IMR-90 (cell line): Measurements from ENCODE around the gene LRRC18. TPM values are rescaled to one million over a fixed set of nuclear protein-coding genes. Genes with fewer than 3 reads are reported as not detected.

ENCODE experiments used
- ATAC-seq: fragments of 200-7000 bp; cut with Tn5 transposase; 2 replicates; pipeline ENCODE4 v1.9.1; 2020; ENCODE audit warnings: low read depth, mild to moderate bottlenecking, moderate library complexity
- BruUV-seq: library from RNA; stranded (reverse); fragments of 400-500 nt; replicated peaks from 2 replicates; lab custom pipeline; 2021; lab: Mats Ljungman, UMichigan
- CTCF ChIA-PET: fragments of 300-600 bp; formaldehyde crosslinking; extraction: SDS; loops from one replicate; lab custom pipeline; 2021; ENCODE audit warnings: antibody characterized with exemption; lab: Yijun Ruan, JAX
- POLR2A ChIA-PET: fragments of 300-600 bp; sonication (Branson Sonifier 250); formaldehyde crosslinking; loops from one replicate; lab custom pipeline; 2022; ENCODE audit warnings: antibody characterized with exemption; ENCODE audit not compliant: unreplicated experiment; lab: Charles Lee
- DNase-seq: peaks from one replicate; pipeline ENCODE4 v3.0.0; 2013
- H2AFZ ChIP-seq: replicated peaks from 2 replicates; pipeline ENCODE3; 2013; ENCODE audit warnings: low read length, mild to moderate bottlenecking; ENCODE audit not compliant: poor library complexity
- H2AK5ac ChIP-seq: 2 replicates; pipeline ENCODE4 v1.6.1; 2013; ENCODE audit warnings: low read depth, low read length, inconsistent platforms
- H2AK9ac ChIP-seq: replicated peaks from 2 replicates; pipeline ENCODE3; 2013; ENCODE audit warnings: mild to moderate bottlenecking, low read depth, low read length, moderate library complexity; ENCODE audit not compliant: poor library complexity
- H2BK120ac ChIP-seq: 2 replicates; pipeline ENCODE4 v1.6.1; 2013; ENCODE audit warnings: low read depth, low read length, inconsistent platforms
- H2BK15ac ChIP-seq: 3 replicates; pipeline ENCODE4 v1.6.1; 2013; ENCODE audit warnings: low read depth, low read length, inconsistent platforms
- H2BK20ac ChIP-seq: 2 replicates; pipeline ENCODE4 v1.6.1; 2013; ENCODE audit warnings: low read depth, mild to moderate bottlenecking, inconsistent platforms, low read length, moderate library complexity
- H2BK5ac ChIP-seq: 2 replicates; pipeline ENCODE4 v1.6.1; 2013; ENCODE audit warnings: mild to moderate bottlenecking, low read depth, low read length, inconsistent platforms; ENCODE audit not compliant: poor library complexity, severe bottlenecking
- H3K14ac ChIP-seq: replicated peaks from 2 replicates; pipeline ENCODE4 v1.6.1; 2013; ENCODE audit warnings: low read depth, low read length, inconsistent platforms
- H3K18ac ChIP-seq: 2 replicates; pipeline ENCODE4 v1.6.1; 2013; ENCODE audit warnings: low read depth, low read length, control low read depth
- H3K23ac ChIP-seq: 2 replicates; pipeline ENCODE4 v1.6.1; 2013; ENCODE audit warnings: low read depth, low read length, inconsistent platforms
- H3K27ac ChIP-seq: 2 replicates; pipeline ENCODE4 v1.5.1; 2013; ENCODE audit warnings: mild to moderate bottlenecking, control low read depth, low read length; ENCODE audit not compliant: insufficient read depth
- H3K27me3 ChIP-seq: 2 replicates; pipeline ENCODE4 v1.6.1; 2013; ENCODE audit warnings: low read length; ENCODE audit not compliant: control insufficient read depth, insufficient read depth
- H3K36me3 ChIP-seq: 2 replicates; pipeline ENCODE4 v1.6.1; 2013; ENCODE audit warnings: low read length, mixed read lengths; ENCODE audit not compliant: control insufficient read depth, insufficient read depth
- H3K4ac ChIP-seq: 2 replicates; pipeline ENCODE4 v1.6.1; 2013; ENCODE audit warnings: low read depth, low read length, inconsistent platforms
- H3K4me1 ChIP-seq: 2 replicates; pipeline ENCODE4 v1.6.1; 2013; ENCODE audit warnings: low read length, mixed read lengths; ENCODE audit not compliant: control insufficient read depth, insufficient read depth
- H3K4me2 ChIP-seq: 2 replicates; pipeline ENCODE4 v1.6.1; 2013; ENCODE audit warnings: low read depth, mild to moderate bottlenecking, control low read depth, low read length, moderate library complexity
- H3K4me3 ChIP-seq: 2 replicates; pipeline ENCODE4 v1.5.1; 2013; ENCODE audit warnings: low read depth, mild to moderate bottlenecking, control low read depth, low read length, moderate library complexity; ENCODE audit not compliant: insufficient read depth
- H3K56ac ChIP-seq: 2 replicates; pipeline ENCODE4 v1.6.1; 2013; ENCODE audit warnings: low read length, inconsistent platforms; ENCODE audit not compliant: insufficient read depth; ENCODE audit errors: extremely low read depth
- H3K79me1 ChIP-seq, 2 experiments: 2 replicates each; pipeline ENCODE4 v1.6.1; 2013; ENCODE audit warnings: low read length in 2 of 2, inconsistent platforms in 1 of 2, low read depth in 1 of 2
- H3K9ac ChIP-seq: 2 replicates; pipeline ENCODE4 v1.6.1; 2013; ENCODE audit warnings: low read depth, low read length, control low read depth
- H3K9me1 ChIP-seq: 2 replicates; pipeline ENCODE4 v1.6.1; 2013; ENCODE audit warnings: low read length, inconsistent platforms; ENCODE audit not compliant: insufficient read depth
- H3K9me3 ChIP-seq: 2 replicates; pipeline ENCODE4 v1.6.1; 2013; ENCODE audit warnings: low read length; ENCODE audit not compliant: control insufficient read depth, insufficient read depth
- H4K20me1 ChIP-seq: 2 replicates; pipeline ENCODE4 v1.6.1; 2013; ENCODE audit warnings: low read length, inconsistent platforms; ENCODE audit not compliant: insufficient read depth
- H4K5ac ChIP-seq: 2 replicates; pipeline ENCODE4 v1.6.1; 2013; ENCODE audit warnings: mild to moderate bottlenecking, low read depth, low read length, control low read depth
- H4K8ac ChIP-seq, 2 experiments: 2 replicates each; pipeline ENCODE4 v1.6.1; 2013; ENCODE audit warnings: low read depth in 2 of 2, low read length in 2 of 2, control low read depth in 1 of 2, inconsistent platforms in 1 of 2
- H4K91ac ChIP-seq: 2 replicates; pipeline ENCODE4 v1.6.1; 2013; ENCODE audit warnings: low read depth, low read length, inconsistent platforms; ENCODE audit not compliant: insufficient read depth
- MAZ ChIP-seq: IDR thresholded peaks from 2 replicates; pipeline ENCODE4 v1.6.1; 2012; ENCODE audit warnings: low read depth, mild to moderate bottlenecking, low read length, improper control_type of control experiment, moderate library complexity, borderline replicate concordance
- MXI1 ChIP-seq: IDR thresholded peaks from 2 replicates; pipeline ENCODE4 v1.6.1; 2012; ENCODE audit warnings: low read depth, mild to moderate bottlenecking, low read length, moderate library complexity, borderline replicate concordance
- NFE2L2 ChIP-seq: fragments of 150-350 bp; IDR thresholded peaks from 2 replicates; pipeline ENCODE4 v1.6.1; 2016; ENCODE audit warnings: low read depth, mild to moderate bottlenecking, low read length
- POLR2A ChIP-seq: IDR thresholded peaks from 2 replicates; pipeline ENCODE4 v1.6.1; 2012; ENCODE audit warnings: mild to moderate bottlenecking, low read depth, low read length
- RCOR1 ChIP-seq: IDR thresholded peaks from 2 replicates; pipeline ENCODE4 v1.6.1; 2012; ENCODE audit warnings: mild to moderate bottlenecking, low read length, improper control_type of control experiment; ENCODE audit not compliant: insufficient replicate concordance
- USF2 ChIP-seq: fragments of 150-350 bp; IDR thresholded peaks from 2 replicates; pipeline ENCODE4 v1.6.1; 2017; ENCODE audit warnings: mild to moderate bottlenecking, antibody characterized with exemption, low read length, low read depth
- WGBS, 2 experiments: methylation state at CpG; one replicate each; pipeline versions ENCODE4 v1.1.5 to v1.1.7; 2013; ENCODE audit warnings: missing lambda C conversion rate in 2 of 2; ENCODE audit not compliant: insufficient read length in 1 of 2; ENCODE audit errors: extremely low coverage in 2 of 2; 5-methylcytosine and 5-hydroxymethylcytosine counted together
- dilution Hi-C: fragments of 300-500 bp; cut with HindIII; formaldehyde crosslinking; loops from one replicate; pipeline ENCODE4 v1.14.3; 2018; ENCODE audit warnings: low sequenced_read_pairs; ENCODE audit not compliant: unreplicated experiment
- in situ Hi-C: fragments of 300-500 bp; cut with MboI; formaldehyde crosslinking; loops from 3 replicates; pipeline ENCODE4 v1.14.3; 2019; ENCODE audit warnings: low sequenced_read_pairs, inconsistent platforms, mixed read lengths
- intact Hi-C: fragments of 100-400 bp; cut with micrococcal nuclease; formaldehyde crosslinking; loops from 2 replicates; pipeline ENCODE4 v1.10.0; 2022
- polyA plus RNA-seq, 3 experiments: library from polyadenylated mRNA; depleted of rRNA; stranded (reverse); fragments of >200 nt; gene quantifications; 2 replicates each; pipeline ENCODE4 v1.2.3, GENCODE V29; 2012; ENCODE audit warnings: low replicate concordance in 1 of 3
- total RNA-seq: library from RNA; depleted of rRNA; stranded (reverse); fragments of >200 nt; gene quantifications from 2 replicates; pipeline ENCODE4 v1.2.3, GENCODE V29; 2012

The LRRC18 gene
- total and polyA plus RNA-seq, 2 of the 4 experiments (the other 2 are of a cell fraction) = not detected

- Histone ChIP-seq H3K23ac (no peak overlapping the region), H2BK20ac (no peak overlapping the region), H3K4me3 (no peak overlapping the region), H3K4me2 (no peak overlapping the region), H3K56ac (no peak overlapping the region), H2BK120ac (no peak overlapping the region), H4K8ac (no peak overlapping the region), H3K18ac (no peak overlapping the region), H3K27ac (no peak overlapping the region), H4K91ac (no peak overlapping the region), H3K36me3 (no peaks in the 10 kb centered on the region), H2AK9ac (no peak overlapping the region), H3K9me1 (no peaks in the 10 kb centered on the region), H3K27me3 (peaks cover 10% of the 10 kb centered on the region), H2AK5ac (no peak overlapping the region), H3K14ac (no peak overlapping the region), H3K9ac (no peak overlapping the region), H2BK5ac (no peak overlapping the region), H3K79me1 (no peaks in the 10 kb centered on the region), H2BK15ac (no peak overlapping the region), H4K5ac (no peak overlapping the region), H2AFZ (no peak overlapping the region), H3K9me3 (no peaks in the 10 kb centered on the region), H4K20me1 (no peaks in the 10 kb centered on the region), H3K4ac (no peak overlapping the region), H3K4me1 (no peaks in the 10 kb centered on the region)
- POLR2A ChIA-PET = no interaction called here
- in situ Hi-C loops (no loop called here), dilution Hi-C loops (no loop called here), intact Hi-C loops (no loop called here)
- ATAC-seq (no peak), DNase-seq (no peak)
- 57% methylated on average over 2 of the region's 6 CpGs; no CpG with 5 or more reads in 1 of the 2 experiments for WGBS, 2 experiments
- TF ChIP-seq NFE2L2 (no peak), MXI1 (no peak), RCOR1 (no peak), MAZ (no peak), POLR2A (no peak), USF2 (no peak)
- CTCF ChIA-PET = no interaction called here
- no TSS peak for BruUV-seq
Measured at GRCh38 chr10:48945441-48946130, 5.9 kb upstream of the LRRC18 start.
